ENCODE results near the gene ERVW-1.
"Not testable (repeated sequence)": the region's sequence is repeated elsewhere in the genome, so short reads cannot be mapped to it uniquely, and the experiment has no call there.

Gene ERVW-1

GRCh38 chr7:92477681-92478080 lies at the start of gene ERVW-1:
TSS of gene ERVW-1 (minus strand) at chr7:92477946. CDS start at chr7:92470381, 7,565 bp downstream.
- not testable (repeated sequence) for DNase-seq

DNA sequence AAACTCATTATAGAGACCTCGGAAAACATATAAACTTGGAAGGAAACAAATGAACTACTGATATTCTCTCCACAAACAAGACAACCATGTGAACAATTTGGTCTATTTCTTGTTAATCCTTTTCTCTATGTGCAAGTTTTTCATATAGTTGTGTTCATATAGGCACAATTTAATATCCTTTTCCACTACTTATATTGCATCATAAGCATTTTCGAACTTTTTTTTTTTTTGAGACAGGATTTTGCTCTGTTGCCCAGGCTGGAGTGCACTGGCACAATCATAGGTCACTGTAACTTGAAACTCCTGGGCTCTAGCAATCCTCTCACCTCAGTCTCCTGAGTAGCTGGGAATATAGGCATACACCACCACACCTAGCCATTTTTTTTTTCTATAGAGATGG lies 45.4 kb upstream of the ERVW-1 start:
- no peak for DNase-seq

GRCh38 chr7:92520024-92520423 lies 42.3 kb upstream of the ERVW-1 start:
- no peak for DNase-seq

GRCh38 chr7:92517631-92518030 lies 39.9 kb upstream of the ERVW-1 start:
- DNase-seq: no peak

GRCh38 chr7:92513167-92513902 lies 35.6 kb upstream of the ERVW-1 start:
- no peak for DNase-seq

- DNase-seq: no peak
Measured at GRCh38 chr7:92508946-92509345, 31.2 kb upstream of the ERVW-1 start.

DNA sequence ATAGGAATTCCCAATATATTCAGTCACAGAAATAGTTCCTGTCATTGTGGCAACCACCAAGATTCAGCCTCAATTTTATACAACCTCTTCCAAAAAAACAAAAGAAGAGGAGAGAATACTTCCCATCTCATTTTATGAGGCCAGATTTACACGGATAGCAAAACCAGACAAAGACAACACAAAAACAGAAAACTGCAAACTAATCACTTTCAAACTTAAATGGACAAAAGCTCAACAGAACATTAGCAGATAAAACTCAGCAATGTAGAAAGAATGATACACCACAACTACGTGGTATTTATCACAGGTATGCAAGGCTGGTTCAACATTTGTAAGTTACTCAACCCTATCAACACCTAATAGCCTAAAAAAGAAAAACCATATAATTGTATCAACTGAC lies 28.6 kb upstream of the ERVW-1 start:
- no peak for DNase-seq

GRCh38 chr7:92504563-92504962 lies 26.8 kb upstream of the ERVW-1 start:
- no peak for DNase-seq

GRCh38 chr7:92503767-92504166 lies 26.0 kb upstream of the ERVW-1 start:
- DNase-seq: no peak

- no peak for DNase-seq
Measured at GRCh38 chr7:92498557-92498956, 20.8 kb upstream of the ERVW-1 start.

- DNase-seq: no peak
Measured at GRCh38 chr7:92496876-92497275, 19.1 kb upstream of the ERVW-1 start.

- no peak for DNase-seq
Measured at GRCh38 chr7:92489634-92490033, 11.9 kb upstream of the ERVW-1 start.

GRCh38 chr7:92487804-92488203 lies 10.1 kb upstream of the ERVW-1 start:
- no peak for DNase-seq

DNA sequence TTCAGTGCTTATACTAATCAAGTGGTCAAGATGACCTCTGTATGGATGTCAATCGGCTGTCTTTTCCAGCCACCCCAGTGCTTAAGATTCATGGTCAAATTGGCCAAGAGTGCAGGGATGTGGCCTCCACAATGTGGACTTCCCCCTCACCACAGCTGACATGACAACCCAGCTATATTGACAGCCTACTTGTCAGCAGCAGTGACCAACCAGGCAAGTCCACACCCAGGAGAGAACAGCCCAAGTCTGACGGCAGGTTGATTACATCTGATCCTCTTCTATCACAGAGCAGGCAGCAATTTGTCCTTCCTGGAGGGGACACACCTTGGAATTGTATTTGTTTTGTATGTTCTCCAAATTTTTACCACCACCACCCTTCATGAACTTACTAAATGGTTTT lies 8.2 kb upstream of the ERVW-1 start:
- DNase-seq: no peak

DNA sequence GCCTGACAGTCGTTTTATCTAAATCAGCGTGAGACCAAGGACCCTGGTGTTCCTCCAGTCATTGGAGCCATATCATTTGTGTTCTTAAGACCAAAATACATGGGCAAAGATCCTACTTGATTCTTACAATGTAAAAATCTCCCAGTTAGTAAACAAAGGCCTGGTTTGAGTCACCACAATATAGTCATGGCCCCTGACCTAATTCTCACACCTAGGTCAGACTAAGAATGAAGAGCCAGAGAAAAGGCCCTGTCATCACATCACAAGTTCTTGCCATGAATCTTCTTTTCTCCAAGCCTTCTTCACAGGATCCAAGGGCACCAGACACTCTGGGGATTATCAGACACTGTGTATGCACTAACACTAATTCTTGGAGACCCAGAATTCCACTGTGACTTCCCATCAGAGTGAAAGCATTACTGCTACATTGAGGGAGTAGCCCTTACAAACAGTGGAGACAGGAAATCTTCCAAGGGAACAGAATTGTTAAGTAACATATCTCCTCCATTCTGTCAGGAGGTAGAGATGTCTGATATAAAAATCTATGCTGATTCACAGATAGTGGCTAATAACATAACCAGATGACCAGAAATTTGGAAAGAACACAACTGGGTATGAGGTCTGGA lies 7.6 kb upstream of the ERVW-1 start:
- DNase-seq: no peak

GRCh38 chr7:92484226-92484625 lies 6.5 kb upstream of the ERVW-1 start:
- DNase-seq: not testable (repeated sequence)

- DNase-seq: not testable (repeated sequence)
Measured at GRCh38 chr7:92483624-92484023, 5.9 kb upstream of the ERVW-1 start.

- DNase-seq: not testable (repeated sequence)
Measured at GRCh38 chr7:92479146-92479545, 1.4 kb upstream of the ERVW-1 start.

DNA sequence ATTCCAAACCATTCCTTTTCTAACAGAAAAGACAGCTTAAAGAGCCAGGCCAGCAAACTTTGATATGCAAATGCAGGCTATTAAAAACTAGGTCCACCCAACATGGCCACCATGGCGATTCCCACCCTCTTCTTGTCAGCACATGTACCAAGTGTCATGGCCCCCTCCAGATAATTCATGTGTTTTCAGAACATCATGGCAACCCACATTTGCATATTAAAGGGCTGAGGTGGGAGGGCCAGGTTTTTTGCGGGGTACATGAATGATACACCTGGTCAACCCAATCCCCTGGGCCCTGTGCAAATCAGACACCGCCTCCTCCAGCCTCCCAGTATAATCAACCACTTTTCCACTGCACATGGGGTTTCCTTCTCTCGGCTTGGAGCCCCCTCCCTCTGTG lies 965 bp upstream of the ERVW-1 start:
- no peak for DNase-seq

DNA sequence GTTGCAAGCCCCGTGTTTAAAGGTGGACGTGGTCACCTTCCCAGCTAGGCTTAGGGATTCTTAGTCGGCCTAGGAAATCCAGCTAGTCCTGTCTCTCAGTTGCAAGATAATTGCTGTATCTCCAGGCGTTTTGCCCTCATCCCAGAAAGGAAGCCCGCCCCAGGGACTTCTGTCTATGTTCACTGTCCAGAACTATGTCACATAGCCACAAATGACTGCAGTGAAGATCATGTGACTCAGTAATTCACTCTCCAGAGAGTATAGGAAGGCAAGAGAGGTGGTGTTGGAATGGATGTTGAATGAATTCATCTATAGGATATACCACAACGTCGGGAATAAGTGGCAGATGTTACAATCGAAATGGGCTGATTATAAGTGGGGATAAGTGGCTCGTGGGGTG lies 349 bp upstream of the ERVW-1 start:
- DNase-seq: no peak

- DNase-seq: not testable (repeated sequence)
Measured at GRCh38 chr7:92475851-92476590, 1.7 kb downstream of the ERVW-1 start.

GRCh38 chr7:92475261-92475770 lies 2.4 kb downstream of the ERVW-1 start:
- not testable (repeated sequence) for DNase-seq

DNA sequence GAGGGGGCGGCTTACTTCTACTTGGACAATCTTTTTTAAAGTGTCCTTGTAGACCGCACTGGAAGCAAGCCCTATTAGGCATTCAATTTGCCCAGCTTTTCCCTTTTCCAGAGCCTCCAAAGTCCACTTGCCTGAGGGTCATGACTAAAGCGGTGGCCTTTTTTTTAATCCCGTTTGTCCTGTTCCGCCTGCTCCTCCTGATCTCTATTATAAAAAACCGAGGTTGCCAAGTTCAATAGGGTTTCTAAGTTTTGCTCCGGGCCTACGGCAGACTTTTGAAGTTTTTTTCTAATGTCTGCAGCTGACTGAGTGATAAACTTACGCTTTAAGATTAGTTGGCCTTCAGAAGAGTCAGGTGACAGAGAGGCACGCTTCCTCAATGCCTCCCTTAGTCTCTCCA lies 3.8 kb downstream of the ERVW-1 start:
- DNase-seq: not testable (repeated sequence)

Data from C1 segment of cervical spinal cord (tissue), 14 donors.